GM18858 (cell line): Measurements from ENCODE around the gene HDAC10.

ENCODE experiments used
- ATAC-seq: cut with Tn5 transposase; IDR thresholded peaks from one replicate; pipeline ENCODE4 v1.9.1; 2021; ENCODE audit not compliant: unreplicated experiment

The HDAC10 gene

DNA sequence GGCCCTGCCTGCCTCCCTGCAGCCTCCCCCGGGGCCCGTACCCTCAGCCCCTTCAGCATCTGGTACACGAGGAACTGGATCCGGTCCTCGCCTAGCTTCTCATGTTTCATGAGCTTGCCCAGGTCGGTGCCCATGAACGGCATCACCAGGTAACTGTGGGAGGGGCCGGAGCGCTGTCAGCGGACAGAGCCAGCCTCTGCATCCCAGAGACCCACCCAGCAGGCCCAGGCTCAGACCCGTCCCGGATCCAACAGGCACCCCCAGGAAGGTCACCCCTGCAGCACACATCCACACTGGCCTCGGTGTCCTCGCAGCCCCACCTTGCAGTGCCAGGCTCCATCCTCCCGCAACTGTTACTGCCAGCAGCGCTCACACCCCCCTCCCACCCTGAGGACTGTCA is 6.0 kb upstream of the HDAC10 start:
- ATAC-seq, result no peak

DNA sequence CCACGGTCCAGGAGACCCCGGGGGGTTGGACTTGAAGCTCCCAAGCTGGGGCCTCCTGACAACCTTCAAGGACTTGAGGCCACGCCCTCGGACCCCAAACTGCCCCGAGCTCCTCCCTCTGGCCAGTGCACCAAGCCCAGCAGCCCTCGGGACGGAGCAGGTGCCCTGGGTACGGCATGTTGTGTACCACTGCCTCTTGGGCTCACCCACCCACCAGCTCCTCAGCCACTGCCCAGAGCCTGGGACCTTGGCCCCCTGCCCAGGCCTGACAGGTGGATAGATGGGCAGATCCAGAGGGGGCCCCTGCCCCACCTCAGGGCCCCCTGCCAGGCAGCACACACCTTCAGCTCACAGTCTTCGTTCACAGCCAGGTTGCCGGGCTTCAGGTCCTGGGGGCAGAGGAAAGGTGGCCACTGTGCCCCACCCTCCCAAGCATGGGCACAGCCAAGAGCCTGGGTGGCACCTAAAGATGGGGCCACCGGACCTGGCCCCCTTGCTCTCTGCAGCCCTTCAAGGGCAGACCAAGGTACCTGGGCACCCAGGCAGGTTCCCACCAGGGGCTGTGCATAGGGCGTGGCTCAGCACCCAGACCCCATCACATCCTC is 5.3 kb upstream of the HDAC10 start:
- no peak for ATAC-seq

DNA sequence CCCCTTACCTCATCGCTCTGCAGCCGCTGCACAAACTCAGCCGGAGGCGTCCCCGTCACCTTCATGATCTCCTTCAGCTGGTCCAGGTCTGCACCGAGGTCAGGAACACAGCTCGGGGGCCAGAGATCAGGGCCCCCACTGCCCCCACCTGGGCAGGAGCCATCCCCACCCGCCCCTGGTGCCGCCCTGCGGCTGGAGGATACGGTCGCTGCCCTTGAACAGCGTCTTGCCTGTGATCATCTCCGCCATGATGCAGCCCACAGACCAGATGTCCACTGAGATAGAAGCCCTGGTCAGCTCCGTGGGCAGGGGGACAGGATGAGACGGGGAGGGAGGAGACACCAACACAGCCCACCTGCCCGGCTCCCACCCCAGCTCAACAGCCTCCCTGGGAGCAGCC is 4.5 kb upstream of the HDAC10 start:
- no peak for ATAC-seq

DNA sequence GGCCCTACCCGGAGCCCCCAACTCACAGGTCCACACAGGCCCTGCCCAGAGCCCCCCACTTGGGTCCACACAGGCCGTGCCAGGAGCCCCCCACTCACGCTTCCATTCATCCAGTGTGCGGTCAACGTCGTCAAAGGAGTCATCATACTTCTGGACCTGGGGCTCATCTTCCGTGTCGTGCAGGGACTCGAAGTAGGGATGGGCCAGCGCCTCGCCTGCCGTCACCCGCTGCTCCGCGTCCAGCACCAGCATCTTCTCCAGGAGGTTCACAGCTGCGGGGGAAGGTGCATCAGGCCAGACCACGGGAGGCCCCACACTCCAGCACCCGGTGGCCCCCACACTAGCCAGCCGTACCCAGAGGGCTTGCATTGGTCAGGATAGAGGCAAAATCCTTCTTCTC is 4.0 kb upstream of the HDAC10 start:
- ATAC-seq, result no peak

DNA sequence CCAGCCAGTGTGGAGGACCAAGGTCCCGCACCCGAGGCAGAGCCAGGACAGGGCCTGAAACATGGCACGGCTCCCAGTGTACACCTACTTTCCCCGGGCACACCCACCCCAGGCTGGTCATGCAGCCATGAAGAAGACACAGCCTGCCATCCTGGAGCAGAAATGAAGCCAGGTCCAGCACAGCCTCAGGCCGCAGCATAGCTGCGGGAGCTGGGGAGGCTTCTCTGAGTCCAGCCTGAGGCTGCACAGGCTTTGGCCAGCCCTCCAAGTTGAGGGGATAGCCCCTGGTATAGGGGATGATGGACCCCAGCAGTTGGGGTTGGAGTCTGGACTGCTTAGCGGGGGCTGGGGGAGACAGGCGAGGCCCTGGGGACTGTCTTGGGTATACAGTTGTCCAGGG is 2.9 kb upstream of the HDAC10 start:
- ATAC-seq, result no peak

DNA sequence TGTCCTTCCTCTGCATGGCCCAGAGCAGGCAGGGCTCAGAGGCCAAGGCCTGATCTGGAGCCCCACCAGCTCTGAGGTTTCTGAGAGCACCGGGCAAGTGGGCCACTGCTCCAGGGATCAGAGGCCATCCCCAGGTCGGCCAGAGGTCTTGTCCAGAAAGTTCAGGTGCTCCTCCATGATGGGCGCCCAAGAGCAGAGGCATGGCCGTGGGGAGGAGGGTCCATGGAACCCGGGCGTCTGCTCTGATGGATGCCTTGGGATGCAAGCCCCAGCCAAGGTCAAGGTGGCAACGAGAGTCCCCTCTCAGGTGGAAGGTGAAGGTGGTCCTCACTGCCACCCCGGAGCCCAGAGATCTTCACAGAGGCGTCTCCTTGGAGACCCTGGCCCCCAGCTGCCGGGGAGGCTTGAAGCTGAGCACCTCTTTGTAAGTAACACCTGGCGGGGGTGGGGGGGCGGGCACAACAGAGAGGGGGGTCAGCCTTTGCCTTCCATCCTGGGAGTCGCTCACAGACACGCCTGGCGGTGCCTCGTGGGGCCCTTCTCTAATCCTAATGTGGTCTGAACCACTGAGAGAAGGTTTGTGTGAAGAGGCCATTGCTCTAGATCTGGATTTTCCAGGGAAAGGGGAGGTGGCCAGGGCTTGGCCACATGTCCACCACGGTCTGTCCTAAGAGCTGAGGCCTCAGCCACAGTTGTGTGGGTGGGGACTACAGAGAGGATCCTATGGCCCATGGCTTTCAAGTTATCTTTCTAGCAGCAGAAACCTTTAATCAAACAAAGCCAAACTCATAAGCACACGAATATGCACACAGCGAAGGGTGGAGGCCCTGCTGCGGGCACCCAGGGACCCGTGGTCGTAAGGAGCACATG is 2.2 kb upstream of the HDAC10 start:
- no peak for ATAC-seq

DNA sequence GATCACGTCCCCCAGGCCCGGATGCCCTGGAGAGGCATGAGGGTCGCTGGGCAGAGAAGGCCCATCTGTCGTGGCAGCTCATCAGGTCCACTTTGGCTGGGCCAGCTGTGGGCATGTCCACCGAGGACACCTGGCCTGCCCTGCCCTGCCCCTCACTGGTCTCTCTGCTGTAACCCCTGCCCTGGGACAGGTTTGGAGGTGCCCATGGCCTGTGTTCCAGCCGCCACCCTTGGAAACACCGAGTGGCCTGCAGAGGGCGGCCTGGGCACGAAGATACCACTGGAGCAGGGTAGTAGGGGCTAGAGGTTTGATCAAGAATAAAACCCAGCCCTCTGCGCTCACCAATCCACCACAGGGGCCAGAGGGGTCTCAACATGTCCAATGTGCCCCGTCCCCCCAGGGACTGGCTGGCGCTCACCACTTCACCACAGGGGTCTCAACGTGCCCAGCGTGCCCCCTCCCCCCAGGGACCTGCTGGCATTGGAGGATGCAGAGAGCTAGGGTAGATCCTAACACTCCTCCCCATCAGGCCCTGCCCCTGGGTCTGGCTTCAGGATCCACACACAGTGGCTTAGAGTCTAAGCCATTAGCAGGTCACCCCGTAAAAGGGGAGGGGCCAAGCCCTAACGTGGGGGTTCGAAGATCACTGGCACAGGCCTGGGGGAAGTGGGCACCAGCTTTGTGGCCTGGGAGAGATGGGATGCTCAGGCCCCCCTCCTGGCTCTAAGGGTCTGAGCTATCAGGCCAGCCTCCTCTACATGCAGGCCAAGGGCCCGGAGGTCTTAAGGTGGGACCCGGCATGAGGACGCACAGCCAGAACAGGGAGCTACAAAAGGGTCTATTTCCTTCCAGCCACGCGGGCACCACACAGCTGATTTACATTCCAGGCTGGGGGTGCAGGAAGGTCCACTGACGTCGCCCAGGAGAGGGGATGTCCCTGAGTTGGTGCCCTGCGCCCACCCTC is 1.3 kb upstream of the HDAC10 start:
- ATAC-seq, result no peak

DNA sequence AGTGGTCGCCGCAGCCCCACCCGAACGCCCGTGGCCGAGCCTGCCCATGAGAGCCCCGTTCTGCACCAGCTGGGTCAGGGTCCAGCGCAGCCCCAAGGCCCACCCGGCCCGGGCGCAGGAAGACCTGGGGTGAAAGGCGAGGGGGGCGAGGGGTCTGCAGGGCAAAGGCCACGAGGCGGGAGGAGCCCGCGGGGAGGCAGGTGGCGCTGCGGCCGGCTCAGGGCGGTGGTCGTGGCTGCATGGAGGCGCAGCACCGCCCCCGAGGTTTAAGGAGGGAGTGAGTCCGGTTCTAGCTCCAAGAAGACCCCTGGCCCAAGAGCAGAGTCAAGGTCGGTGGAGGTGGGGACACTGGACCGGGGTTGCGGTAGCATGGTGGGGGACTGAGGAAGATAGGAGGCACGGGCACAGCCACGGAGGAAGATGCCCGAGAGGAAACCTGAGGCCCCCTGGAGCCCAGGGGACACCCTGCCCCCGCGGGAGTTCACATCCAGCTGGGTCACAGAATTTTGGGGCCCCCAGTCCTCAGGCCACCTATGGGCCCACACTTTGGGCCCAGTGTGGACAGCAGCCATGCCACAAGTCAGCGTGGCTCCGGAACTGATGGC is 514 bp upstream of the HDAC10 start:
- ATAC-seq, result no peak

DNA sequence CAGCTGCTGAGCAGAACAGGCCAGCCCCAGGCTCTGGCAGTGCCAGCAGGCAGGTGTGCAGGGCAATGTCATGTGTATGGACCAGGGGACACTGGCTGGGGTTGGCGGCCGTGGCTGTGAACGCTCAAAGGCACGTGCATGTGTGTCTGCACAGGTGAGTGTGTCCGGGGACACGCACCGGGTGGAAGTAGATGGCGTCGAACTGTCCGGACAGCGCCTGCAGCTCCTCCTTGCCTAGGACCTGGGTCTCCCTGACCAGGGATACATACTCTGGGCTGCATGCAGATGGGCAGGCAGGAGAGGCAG is 863 bp downstream of the HDAC10 start:
- ATAC-seq, result no peak

DNA sequence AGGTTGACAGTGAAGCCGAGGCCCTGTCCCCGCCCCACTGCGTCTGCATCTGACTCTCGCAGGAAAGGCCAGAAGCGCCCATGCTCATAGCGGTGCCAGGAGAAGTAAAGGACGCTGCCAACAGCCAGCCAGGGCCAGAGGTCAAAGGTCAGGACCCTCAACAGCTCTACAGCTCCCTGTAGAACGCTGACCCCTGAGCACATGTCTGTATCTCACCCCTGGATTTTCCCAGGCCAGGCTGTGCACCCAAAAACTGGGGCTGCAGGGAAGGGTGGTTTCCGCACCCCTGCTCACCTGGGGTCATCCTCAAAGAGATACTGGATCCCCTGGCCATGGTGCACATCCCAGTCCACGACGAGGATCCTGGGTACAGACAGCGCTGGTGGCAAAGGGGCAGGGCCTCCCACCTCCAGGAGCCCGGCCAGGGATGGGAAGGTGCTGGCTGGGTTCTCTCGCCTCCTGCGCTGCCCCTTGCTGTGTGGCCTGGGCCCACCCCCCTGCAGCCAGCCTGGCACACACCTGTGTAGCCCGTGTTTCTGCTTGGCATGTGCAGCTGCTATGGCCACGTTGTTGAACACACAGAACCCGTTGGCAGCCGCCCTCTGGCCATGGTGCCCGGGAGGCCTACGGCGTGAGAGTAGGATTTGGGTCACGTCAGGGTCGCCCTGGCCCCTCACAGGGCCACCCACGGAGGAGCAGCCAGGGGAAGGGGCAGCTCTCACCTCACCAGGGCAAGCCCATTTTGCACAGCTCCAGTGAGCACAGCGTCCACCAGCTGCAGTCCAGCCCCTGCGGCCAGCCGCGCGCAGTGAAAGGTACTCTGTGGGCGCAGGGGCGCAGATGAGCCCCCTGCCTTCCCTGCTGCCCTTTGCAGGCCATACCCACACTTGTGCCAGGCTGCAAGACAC is 1.5 kb downstream of the HDAC10 start:
- ATAC-seq, result no peak

DNA sequence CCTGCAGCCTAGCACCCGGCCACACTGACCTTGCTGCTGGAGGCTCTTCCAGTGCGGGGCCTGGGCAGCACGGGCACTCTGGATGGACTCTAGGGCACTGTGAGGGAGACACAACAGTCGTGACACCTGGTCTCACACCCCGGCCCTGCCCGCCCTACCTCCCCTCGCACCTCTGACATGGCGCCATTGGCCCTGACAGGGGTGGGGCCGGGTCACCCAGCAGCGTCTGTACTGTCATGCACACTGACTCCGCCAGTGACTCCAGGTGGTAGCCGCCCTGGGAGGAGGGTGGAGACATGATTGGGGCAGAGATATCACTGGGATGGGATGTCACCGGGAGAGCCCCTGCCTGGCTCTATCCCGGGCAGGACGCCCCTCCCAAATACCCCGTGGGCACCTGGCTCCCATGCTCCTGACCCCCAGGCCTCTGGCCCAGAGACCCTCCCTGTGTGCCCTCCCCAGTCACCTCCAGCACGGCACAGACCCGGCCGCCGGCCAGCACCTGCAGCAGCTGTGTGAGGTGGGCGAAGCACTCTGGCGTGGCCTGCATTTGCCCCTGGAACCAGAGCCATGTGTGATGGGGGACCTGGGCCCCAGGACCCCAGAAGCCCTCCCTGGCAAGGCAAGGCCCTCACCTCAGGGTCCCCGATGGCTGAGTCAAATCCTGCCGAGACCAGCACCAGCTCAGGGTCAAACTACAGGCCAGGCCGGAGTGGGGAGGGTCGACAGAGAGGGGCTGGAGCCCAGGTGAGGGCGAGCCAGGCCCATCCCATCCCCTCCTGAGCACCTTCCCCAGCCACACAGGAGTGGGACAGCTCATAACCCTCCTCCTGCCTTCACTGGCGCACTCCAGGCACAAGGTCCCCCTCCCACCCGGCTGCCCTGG is 2.6 kb downstream of the HDAC10 start:
- ATAC-seq, result no peak

DNA sequence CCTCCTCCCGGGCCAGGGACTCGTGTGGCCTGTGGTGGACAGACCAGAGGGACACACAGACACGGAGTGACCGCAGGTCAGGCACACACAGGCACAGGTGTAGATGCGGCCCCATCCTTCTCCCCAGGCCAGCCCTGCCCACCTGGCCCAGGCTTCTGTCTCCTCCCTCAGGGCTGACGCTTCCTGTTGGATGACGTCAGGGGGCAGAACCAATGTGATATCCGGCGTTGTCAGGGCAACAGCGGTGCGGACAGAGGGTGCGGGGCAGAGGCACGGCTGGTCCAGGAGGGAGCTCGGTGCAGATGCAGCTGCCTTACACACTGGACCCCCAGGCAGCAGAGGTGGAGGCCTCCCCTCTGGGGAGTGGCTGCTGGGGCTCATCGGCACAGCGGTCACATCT is 3.3 kb downstream of the HDAC10 start:
- no peak for ATAC-seq

DNA sequence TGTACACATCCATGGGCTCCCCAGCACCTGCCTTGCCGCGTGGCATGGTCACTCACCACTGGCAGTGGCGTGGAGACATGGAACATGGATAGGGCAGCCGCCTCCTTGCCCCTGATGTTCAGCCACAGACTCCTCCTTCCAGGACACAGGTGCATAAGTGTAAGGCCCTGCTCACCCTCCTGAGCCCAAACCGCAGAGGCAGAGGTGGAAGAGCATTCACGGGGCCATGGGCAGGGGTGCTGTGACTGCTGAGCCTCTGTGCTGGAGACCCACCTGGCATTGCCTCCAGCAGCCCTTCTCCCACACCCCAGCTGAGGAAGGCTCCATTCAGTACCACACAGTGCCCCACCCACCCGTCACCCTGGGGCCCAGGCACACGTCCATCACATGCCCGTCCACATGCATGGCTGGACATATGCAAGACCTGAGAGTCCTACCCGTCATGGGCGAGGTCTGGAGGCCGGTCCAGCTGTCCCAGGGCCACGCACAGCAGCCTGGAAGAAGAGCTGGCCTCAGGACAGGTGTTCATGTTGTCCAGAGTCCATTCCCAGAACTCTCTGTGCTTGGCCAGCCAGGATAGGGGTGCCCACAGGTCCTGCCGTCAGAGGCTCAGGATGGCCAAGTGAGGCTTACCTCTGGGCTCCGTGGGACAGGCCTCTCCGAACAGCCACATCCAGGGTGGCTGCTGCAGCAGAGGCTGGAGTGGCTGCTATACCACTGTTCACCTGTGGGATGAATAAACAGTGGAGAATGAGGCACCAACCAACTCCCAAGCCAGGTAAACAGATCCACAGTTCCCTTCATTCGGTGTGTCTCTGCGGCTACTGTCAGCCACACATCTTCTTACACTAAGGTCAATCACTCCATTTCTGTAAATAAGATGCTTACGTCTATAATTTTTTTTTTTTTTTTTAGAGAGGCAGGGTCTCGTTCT is 4.6 kb downstream of the HDAC10 start:
- ATAC-seq, result no peak

DNA sequence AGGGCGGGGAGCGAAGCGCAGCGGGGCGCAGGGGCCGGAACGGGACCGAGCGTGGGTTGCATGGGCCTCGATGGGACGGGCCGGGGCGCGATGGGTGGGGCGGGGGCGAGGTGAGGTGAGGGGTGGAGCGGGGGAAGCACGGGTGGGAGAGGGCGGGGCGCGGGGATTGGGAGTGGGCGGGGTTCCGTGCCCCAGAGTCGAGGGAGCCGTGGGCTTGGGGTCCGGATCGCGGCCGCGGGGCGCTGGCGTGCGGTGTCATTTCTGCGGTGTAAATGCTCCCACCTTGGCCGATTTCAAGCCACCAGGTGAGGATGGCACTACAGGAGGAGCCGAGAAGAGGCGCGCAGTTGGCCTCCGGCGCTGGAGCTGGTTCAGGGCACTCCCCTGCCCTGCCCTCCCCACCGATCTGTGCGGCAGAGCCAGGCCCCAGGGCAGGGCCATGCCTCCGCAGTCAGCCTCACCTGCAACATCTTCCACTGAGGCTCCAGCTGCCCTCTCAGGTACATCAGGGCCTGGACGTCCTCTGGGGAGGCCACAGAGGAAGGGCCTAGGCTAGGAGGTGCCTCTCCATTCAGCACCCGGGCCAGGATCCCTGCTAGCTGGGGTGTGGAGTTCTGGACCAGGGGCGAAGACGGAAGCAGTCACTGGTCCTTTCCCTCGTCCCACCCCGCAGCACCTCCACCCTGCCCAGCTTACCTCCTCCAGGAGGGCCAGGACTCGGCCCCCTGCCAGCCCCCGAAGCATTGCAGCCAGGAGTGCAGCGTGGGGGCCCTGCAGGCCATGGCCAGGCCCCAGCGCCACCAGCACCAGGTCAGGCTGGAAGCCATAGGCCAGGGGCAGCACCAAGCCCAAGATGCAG is 5.6 kb downstream of the HDAC10 start:
- no peak for ATAC-seq

DNA sequence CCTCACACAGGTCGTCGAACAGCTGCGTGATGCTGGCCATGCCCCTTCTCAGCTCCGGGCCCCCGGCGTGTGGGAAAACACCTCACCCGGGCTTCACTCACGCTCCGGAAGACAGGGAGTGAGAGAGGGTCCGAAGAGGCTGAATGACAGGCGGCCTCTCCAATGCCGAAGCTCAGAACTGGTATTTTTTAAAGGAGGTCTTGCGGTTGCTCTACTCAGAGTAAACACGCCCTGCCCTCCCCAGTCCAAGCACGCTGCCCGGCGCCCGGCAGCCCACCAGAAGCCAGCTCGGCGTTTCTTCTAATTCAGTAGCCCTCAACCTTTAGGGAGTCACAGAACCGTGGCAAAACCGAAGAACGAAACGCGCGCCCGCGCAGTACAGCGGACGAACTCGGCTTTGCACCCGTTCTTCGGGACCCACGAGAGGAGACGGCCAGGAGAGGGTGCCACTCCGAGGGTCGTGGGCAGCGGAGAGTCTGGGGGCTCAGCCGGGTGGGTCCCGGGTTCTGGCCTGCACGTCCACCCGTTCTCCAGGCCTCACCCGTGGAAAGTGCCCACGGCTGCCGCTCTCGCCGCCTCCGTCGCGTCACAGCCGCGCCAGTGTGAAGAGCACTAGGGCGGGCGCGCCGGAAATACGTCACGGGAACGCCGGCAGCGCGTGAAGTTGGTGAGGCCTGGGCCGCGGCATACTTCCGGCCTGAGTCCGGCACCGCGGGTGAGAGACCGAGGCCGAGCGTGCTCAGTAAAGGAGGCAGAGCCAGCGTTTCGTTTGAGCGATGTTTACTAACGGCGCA is 6.4 kb downstream of the HDAC10 start, which contains the start of gene TUBGCP6:
TUBGCP6 (minus strand) TSS at position 604 of the 794 bp plus-strand sequence; CDS start at position 40, 564 bp downstream.
- ATAC-seq, result peak; percentile 53

DNA sequence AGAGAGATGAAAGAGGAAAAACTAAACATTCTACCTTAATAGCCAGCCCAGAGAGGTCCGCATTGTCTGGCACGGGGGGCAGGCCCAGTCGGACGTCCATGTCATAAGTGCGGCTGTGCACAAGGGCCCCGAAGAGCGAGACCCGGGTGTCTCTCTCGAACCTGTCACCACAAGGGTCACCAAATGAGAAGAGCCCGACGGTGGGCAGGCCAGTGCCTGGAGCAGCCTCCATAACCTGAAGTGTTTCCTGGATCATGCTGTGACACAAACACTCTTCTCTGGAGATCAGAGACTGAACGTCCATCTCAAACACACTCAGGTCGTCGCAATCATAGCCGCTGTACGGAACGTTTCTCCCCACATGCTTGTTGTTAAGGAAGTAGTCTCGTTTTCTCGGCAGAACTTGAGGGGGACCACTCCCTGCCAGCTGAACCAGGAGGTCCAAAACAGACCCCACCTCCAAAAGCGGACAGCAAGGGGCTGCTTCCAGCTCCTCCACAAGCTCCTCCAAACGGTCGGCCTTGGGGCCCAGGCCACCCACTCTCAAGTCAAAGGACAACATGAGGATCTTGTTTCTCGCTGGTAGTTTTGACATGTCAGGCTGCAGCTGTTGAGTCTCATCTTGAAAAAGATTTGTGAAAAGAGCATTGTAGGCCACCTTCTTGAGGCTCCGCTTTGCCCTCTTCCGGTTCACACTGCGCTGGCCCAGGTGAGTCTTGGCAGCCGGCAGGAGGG is 7.2 kb downstream of the HDAC10 start:
- ATAC-seq, result peak; percentile 17
